Stimulated activated CD8-positive, alpha-beta memory T cell treated with anti-CD3 and anti-CD28 coated beads, Interleukin-12 subunit alpha, Interleukin-12 subunit beta, amount 100 ng/mL, for 1 hour (primary cell): ENCODE measurements around the gene SRP14.
"Not testable (repeated sequence)": the region's sequence is repeated elsewhere in the genome, so short reads cannot be mapped to it uniquely, and the experiment has no call there.

Source experiments
- DNase-seq: peaks from one replicate; pipeline ENCODE4 v3.0.0-alpha.2; 2020; ENCODE audit warnings: low read depth

Gene SRP14

DNA sequence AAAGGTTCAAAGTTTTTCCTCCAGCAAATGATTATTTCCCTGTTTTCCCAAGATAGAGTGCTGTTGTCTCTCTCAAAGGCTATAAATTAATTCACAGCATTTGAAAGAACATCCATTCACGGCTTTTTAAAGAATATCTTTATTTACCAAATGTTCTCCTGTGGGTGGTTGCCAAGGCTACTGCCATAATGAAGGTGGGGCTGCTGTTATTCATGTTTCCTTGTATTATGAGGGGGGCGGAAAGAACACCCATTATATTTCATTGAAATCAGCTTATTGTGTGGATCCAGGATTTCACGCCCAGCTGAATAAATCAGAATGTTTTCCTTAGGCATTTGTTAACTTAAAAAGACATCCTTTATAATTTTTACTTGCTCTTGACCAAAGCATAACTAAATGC lies 10.1 kb downstream of the SRP14 start:
- DNase-seq, result no peak

DNA sequence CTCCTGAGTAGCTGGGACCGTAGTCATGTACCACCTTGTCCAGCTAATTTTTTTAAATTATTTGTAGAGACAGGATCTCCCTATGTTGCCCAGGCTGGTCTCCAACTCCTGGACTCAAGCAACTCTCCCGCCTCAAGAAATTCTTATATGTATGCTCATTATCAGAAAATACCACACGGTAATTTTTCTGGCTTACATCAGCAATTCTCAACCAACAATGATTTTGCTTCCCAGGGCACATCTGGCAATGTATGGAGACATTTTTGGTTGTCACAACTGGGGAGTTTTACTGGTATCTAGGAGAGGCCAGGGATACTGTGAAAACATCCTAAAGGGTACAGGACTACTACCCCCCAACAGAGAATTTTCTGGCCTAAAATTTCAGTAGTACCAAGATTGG lies 10.8 kb downstream of the SRP14 start:
- DNase-seq, result no peak

- DNase-seq, result no peak
Measured at GRCh38 chr15:40016224-40016865, 22.6 kb downstream of the SRP14 start.

DNA sequence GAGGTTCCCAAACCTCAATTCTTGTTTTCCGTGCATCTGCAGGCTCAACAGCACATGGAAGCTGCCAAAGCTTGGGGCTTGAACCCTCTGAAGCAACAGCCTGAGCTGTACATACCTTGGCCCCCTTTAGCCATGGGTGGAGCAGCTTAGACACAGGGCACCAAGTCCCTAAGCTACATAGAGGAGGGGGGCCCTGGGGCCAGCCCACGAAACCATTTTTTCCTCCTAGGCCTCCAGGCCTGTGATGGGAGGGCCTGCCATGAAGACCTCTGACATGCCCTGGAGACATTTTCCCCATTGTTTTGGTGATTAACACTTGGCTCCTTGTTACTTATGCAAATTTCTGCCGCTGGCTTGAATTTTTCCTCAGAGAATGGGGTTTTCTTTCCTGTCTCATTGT lies 24.6 kb downstream of the SRP14 start:
- DNase-seq, result no peak

DNA sequence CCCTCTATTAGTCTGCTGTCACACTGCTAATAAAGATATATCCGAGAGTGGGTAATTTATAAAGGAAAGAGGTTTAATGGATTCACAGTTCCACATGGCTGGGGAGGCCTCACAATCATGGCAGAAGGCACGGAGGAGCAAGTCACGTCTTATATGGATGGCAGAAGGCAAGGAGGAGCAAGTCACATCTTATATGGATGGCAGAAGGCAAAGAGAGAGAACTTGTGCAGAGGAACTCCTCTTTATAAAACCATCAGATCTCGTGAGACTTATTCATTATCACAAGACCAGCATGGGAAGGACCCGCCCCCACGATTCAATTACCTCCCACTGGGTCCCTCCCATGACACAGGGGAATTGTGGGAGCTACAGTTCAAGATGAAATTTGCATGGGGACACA lies 25.6 kb downstream of the SRP14 start:
- DNase-seq, result not testable (repeated sequence)

- DNase-seq, result no peak
Measured at GRCh38 chr15:40011303-40011702, 27.7 kb downstream of the SRP14 start.

DNA sequence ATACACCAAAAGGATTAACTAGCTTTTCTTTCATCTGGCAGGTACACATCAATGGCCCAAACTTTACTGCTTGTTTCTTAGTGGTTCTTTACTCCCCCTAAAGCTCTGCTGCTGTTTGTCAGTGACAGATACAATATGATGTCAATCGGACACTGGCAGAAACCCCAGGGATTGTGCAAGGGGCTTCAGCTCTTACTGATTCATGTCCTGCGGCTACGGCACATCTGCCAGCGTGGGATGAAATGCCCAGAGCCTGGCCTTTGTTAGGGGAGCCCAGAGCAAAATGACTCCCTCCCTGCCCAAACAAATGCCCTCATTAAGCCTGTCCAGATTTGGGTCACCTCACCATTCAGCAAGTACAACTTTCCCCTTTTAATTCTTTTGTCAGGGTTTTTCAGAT lies 28.3 kb downstream of the SRP14 start:
- no peak for DNase-seq

DNA sequence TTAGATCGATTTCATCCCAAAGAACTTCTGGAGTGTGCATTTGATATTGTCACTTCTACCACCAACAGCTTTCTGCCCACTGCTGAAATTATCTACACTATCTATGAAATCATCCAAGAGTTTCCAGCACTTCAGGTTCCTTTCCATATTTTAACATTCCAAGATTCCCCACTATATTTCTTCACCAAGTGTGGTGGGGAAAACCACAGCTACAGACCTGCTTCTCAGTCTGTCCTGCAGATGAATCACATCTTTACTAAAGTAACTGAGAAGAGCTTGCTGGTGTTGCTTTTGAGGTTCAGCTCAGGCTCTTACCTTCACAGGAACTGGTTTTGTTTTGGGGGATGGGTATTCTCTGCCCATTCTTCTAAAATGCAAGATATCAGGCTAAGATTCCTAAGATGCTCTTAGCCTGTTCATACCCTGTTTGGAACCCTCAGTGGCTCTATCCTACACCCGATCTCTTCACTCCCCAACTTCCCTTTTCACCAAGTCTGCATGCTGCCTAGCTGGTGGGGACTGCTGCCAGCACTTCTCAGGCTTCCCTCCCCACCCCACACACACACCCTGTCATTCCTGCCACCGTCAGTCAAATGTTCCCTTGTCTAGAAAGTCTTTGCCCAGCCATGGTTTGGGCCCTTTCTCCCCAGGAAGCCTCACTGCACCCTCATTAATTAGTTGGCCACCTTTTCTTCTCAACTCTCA lies 30.8 kb downstream of the SRP14 start:
- no peak for DNase-seq

DNA sequence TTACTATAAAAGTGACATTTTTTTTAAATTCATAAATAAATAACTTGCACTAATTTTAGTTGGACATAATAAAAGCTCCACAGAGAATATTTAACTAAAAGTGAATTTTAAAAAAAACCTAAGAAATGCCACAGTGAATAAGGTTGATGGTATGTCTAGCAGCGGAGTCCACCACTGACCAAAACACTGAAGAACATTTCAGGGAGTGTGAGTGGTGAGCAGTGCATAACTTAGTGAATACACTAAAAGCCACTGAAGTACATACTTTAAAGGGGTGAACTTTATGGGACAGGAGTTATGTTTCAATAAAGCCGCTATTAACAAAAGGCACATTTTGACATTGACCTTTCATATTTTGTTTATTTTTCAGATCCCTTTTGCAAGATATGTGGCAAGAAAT lies 32.3 kb downstream of the SRP14 start:
- no peak for DNase-seq

DNA sequence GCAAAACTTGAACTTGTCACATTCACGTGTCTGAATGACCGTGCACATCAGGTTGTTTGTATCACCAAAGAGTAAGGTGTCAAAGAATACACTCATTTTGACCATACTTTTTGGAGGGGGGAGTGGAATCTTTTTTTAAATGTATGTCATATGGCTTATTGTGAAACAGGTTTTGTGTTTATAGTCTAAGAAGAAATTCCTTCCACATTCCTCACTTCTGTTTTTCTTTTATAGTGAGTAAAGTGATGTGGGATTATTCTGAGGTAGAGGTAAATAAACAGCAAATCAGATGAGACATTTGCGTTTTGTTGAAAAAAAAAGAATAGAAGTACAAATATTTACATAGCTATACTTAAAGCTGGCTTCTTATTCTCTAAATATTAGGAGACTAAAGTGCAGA lies 33.0 kb downstream of the SRP14 start:
- no peak for DNase-seq

DNA sequence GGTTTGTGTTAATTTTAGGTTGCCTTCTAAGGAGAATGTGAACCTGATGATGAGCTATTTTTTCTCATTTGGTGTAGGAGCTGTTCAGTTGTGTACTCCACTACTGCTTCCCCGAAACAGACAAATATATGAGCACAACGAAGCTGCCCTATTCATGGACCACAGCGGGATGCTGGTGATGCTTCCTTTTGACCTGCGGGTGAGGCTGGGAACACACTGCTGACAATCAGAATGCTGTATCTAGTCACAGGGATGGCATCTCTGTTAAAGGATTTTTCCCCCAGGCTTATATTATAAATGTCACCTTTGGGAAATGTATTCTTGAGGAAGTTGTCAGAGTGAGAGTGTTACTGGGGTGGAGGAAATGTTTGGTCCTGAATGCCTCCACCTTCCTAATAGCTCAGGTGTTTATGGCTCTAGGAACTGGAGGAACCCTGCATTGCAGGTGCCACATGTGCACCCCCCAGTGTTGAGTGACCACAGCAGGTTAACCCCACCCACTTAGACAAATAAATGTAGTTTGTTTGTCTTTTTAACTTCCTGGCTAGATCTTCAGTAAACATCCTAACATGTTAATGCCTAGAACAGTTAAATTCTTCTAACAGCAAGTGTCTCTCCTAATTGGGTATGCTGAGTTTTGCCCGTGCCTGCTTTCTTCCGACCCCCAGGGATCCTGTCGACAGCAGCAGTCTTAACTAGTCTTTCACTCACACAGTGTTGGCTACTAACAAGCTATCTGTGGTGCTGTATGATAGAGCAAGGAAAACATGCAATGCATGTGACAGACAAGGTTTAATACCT lies 35.7 kb downstream of the SRP14 start:
- DNase-seq, result no peak

GRCh38 chr15:40002295-40002694 lies 36.7 kb downstream of the SRP14 start:
- no peak for DNase-seq

DNA sequence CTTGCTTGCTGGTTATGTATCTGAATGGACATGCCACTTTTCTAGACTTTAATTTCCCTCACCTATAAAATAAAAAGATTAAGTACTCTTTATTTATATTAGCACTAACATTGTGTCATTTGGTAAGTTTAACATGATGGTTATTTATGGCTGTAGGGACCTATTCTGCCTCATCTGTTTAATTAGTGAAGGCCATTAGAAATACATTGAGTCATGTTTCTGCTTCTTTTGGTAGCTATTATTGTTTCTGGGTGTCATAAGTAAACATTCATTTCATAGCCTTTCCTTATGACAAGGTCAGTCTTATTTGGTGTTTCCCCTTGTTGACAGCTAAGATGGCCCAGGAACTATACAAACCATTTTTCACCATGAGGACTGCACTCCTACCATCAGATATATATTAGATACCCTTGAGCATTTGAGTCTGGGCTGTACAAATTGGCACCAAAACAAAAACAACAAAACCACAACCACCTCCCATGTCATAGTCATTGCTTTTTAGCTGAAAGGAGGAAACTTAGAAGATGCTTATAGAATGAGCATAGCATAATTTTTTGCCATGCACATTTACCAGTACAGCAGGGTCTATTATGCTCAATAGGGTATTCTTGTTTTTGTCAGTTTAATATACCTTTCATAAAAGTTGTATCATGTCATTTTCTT lies 39.3 kb downstream of the SRP14 start:
- DNase-seq, result no peak

DNA sequence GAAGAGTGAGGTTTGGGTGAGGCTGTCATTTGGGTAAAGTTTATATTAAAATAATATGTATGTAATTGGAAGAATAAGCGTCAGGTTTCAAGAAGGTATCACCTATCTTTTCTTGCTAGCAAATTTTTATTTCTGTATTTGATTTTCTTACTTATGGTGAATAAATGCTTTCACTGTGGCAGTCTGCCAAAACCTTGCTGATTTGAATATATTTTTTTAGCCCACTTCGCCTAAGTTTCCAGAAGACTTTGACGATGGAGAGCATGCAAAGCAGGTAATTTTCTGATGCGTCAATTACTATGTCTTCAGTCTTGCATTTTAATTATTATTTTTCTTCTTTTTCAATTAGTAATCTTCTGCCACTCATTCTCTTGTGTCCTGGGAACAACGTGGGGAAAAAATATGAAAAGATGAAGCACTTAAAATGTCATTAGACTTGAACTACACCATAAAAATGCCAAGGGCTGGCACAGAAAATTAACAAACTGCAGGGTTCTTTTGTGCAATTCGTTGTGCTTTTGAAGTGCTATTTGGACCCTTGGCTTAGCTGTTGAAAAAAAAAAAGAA lies 40.4 kb downstream of the SRP14 start:
- no peak for DNase-seq

- DNase-seq, result no peak
Measured at GRCh38 chr15:39997639-39998038, 41.3 kb downstream of the SRP14 start.

DNA sequence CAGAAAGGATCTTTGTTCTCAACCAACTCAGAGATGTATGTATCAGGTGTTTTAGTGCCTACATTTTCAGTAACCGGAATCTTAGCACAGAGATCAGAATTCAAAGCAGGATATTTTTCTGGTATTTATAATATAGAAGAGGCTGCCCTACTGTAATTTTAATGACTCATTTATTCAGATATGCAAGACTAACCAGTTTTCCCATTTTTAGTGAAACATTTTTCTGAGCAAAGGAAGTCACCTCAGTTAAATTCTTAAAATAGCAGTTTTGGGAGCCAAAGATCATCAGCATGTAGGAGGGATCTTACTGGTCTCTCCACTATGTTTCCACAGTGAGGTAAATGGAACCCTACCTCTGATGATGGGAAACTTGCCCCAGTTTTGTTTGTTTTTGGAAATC lies 42.0 kb downstream of the SRP14 start:
- no peak for DNase-seq

GRCh38 chr15:39996228-39996627 lies 42.8 kb downstream of the SRP14 start:
- not testable (repeated sequence) for DNase-seq

DNA sequence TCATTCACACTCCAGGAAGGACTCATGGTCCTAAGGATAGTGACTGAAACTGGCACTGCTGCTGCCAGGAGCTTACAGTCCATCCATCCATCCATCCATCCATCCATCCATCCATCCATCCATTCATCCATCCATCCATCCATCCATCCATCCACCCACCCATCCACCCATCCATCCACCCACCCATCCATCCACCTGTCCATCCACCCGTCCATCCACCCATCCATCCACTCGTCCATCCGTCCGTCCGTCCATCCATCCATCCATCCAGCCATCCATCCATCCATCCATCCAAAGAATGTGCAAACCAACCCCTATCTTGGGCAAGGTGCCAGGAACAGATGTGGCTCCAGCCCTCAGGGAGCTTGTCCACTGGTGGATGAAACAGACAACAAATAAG lies 46.0 kb downstream of the SRP14 start:
- not testable (repeated sequence) for DNase-seq

GRCh38 chr15:39990706-39991105 lies 48.3 kb downstream of the SRP14 start:
- DNase-seq, result no peak

- DNase-seq, result no peak
Measured at GRCh38 chr15:39987821-39988220, 51.2 kb downstream of the SRP14 start.
